GM19467 (cell line): Measurements from ENCODE around the gene HOMER1.
"Not testable (repeated sequence)": the region's sequence is repeated elsewhere in the genome, so short reads cannot be mapped to it uniquely, and the experiment has no call there.

Experiments
- ATAC-seq: cut with Tn5 transposase; IDR thresholded peaks from one replicate; pipeline ENCODE4 v1.9.1; 2021; ENCODE audit warnings: mild to moderate bottlenecking, moderate library complexity; ENCODE audit not compliant: unreplicated experiment

The HOMER1 gene

DNA sequence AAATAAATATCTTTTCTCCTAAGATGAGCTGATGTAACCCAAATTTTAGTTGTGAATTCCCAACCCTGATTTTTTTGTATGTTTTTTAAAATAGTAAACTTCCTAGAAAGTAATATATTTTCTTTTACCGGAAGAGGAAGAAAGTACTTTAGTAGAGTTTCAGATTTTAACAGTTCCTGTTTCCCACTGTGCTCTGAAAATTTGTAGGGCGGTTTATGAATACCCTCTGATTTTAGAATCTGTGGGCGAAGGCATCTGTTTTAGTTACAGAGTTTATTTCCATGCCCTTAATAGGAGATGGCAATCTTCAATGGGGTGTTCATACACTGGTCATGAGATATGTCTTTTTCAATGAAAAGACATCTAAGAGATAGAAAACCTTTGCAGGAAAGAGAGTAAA, 3.7 kb upstream of the HOMER1 start:
- ATAC-seq: no peak

GRCh38 chr5:79516986-79517385, 3.1 kb upstream of the HOMER1 start:
- ATAC-seq: no peak

DNA sequence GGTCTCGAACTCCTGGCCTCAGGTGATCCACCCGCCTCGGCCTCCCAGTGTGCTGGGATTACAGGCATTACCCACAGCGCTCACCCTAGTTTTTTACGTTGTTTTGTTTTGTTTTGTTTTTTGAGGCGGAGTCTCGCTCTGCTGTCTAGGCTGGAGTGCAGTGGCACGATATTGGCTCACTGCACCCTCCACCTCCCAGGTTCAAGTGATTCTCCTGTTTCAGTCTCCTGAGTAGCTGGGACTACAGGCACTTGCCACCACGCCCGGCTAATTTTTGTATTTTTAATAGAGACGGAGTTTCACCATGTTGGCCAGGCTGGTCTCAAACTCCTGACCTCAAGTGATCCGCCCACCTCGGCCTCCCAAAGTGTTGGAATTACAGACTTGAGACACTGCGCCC, 2.4 kb upstream of the HOMER1 start:
- ATAC-seq: not testable (repeated sequence)

DNA sequence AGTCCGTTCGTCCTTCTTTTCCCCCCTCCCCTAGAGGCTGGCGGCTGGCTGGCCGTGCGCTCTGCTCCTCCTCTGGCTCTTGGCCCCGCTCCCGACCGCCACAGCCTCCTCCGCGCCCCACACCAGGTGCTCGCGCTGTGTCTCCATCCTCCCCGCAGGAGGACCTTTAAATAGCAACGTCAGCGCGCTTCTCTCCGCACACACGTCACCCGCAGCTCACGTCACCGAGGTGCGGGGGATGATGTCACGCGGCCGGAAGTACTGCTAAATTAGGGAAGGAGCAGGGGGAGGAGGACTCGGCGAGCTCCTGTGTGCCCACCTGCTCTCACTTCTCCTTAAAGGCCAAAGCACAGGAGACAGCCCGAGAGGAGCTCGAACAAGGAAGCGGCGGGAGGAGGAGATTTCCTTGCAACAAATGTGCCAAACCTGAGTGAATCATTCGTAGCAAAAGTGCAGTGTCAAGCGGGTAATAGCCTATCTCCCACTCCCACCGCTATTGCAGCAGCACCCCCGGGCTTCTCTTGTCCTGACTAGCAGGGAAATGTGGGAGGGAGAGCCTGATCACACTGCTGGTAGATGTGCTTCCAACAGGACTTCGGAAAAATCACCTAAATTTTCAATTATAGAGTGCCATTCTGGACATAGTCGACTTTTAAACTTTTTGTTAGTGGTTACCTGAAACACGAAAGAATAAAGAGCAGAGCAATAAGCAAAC, 614 bp upstream of the HOMER1 start:
- ATAC-seq: peak; percentile 79

DNA sequence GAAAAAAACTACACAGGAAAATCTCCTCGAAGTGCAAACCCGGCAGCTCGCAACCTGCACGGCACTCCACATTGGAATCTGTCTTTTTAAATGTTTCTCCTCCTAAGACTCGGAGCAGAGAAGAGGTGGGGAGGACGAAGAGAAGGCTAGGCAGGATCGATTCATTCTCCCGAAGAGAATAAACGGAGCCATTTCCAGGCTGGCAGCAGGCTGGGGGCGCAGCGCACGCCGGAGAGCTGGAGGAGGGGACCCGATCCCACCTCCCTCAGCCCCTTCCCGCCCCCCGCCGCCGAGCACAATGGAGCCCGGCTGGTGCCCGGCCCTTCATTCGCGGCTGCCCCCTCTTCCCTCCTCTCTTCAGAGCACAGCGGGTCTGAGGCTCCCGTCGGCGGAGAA, 628 bp downstream of the HOMER1 start:
- ATAC-seq: no peak

DNA sequence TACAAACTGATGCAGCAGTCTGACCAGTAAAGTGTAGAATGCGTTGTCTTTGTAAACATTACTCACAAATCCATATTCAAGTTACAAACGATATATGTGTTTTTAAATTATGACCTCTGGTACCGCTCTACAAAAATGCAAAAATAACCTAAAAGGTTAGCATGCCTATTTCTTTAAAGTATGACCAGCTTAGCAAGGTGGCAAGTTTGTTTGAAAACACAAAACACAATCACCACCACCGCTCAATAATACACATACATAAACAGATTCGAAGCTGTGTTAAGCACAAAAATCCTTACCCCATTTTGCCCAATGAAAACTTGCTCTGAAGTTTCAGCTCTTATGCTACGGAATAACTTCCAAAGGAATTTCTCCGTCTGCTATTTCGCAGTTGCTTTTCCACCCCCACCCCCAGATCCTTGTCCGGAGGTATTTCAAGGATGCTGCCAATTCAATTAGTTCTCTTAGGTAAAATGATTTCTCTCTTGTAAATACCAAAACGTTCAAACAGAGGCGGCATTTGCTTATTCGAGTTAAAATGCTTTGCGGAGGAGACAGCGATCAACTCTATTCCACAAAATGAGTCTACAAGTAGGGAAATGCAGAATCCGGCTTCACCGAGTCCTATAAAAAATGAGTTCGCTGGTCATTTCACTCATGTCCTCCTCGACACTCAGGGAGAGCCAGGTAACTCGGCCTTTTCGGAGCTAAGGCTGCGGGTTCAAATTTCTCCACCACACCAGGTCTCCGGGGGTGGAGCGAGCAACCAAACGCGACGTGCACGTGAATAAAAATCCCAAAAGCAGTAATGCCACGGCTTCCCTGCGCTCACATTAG, 1.2 kb downstream of the HOMER1 start:
- no peak for ATAC-seq

DNA sequence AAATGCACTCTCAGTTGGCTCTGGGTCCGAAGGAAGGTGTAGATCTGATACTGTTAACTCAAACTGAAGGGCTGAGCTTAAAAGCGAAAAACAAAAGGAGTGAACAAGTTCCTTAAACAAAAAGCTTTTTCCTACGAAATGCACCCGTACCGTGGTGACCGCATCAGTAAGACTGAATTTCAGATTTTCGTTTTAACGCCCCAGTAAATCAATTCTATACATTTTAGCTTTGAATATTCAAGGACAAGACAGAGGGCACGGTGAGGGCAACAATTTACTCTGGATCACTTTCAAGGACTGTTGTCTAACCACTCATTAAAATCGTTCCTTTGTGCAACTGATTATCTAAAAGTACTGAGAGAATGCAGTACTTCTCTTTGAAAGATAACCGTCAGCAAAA, 1.9 kb downstream of the HOMER1 start:
- no peak for ATAC-seq

- no peak for ATAC-seq
Observed at GRCh38 chr5:79510638-79511037, 3.3 kb downstream of the HOMER1 start.

- ATAC-seq: no peak
Observed at GRCh38 chr5:79509244-79509885, 4.6 kb downstream of the HOMER1 start.

GRCh38 chr5:79508794-79509193, 5.1 kb downstream of the HOMER1 start:
- ATAC-seq: no peak

GRCh38 chr5:79508354-79508753, 5.6 kb downstream of the HOMER1 start:
- no peak for ATAC-seq

DNA sequence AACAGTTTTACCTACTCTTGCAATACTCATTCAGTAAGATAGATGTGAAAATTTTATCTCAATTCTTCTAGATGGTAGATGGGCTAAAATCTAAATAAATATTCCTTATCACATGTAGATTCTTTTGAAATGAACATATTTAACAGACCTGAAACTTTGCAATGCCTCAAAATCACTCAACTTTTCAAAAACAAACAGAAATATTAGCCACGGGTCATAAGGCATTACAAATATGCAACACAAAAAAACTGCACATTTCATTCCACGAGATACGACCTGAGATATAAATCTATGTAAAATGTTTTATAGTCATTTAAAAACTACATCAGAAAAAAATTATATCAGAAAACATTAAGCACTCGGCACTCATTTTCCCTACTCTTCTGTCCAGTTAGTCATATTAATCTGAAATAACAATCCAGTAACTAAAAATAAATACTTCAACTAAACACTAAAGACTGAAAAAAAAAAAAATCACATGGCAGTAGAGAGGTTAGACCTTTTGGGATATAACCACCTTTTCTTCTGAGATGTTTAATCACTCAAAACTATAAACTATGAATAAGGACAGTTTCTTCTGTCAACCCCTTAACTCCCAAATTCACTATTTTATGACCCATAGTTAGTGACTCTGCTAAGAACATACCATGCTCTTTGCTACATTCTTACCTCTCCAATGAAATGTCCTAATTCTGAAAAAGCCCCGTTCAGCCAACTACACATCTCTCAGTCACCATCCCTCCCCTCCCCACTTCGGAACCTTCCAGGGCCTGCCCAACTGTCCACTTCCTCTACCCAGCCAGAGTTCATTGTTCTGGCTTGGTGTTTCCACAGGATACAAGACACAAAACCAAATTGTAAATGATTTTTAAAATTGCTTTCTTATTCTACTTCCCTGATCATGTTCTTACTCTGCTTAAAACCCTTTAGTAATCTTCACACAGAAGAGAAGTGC, 6.4 kb downstream of the HOMER1 start:
- ATAC-seq: no peak

DNA sequence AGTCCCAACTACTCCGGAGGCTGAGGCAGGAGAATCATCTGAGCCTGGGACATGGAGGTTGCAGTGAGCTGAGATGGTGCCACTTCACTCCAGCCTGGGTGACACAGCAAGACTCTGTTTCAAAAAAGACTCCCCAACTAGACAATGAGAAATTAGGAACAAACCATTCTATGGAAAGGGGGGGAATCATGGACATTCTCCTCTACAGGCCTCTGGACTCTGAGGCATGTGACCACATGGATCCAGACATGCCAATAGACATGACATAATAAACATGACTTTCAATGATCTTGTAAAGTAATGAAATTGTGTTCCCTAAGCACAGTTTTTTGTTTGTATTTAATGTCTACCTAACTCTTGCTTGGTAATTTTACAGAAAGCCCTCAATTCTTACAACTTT, 8.8 kb downstream of the HOMER1 start:
- no peak for ATAC-seq

DNA sequence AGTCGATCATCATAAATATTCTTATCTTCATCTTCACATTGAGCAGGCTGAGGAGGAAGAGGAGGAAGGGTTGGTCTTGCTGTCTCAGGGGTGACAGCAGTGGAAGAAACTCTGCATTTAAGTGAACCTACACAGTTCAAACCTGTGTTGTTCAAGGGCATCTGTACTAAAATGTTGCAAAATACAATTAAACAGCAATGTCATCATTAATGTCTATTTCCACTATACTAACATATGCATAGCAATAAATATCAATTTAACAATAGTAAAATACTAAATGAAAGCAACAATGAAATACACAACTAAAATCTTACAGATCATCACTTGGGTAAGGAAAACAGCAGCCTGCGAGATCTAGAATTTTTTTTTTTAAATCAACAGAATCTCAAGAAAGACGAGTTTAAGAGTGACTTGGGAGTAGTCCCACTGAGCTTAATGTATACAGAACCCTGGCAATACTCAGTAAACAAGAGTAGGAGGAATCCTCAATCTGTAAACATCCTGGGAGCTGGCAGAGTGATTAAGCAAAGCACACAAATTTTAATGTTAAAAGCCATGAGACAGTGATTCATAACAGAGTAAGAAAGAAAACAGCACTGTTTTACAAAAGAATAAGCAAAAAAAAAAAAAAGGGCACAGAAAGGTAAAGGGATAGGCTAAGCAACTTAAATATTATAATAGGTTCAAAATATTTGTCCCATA, 10.0 kb downstream of the HOMER1 start:
- ATAC-seq: no peak

DNA sequence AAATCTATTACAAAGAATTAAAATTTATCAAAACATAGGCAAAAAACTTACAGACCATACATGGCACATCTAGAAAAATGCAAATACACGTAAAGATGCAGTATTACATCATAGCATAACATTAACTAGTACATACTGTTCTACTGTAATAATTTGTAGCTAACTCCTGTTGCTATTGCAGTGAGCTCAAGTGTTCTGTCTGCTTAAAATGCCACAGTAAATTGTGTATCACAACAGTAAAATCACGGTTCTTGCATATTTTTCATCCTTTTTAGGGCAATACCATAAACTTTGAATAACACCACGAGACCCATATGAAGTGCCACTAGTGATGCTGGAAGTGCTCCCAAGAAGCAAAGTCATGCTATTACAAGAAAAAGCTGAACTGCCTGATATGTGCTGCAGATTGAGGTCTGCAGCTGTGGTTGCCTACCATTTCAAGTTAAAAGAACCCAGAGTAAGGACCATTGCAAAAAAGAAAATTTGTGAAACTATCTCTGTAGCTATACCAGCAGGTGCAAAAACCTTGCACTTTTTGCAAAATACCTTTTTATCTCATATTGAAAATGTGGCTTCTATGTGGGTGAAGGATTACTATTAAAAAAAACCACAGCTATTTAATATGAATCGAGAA, 14.2 kb downstream of the HOMER1 start:
- no peak for ATAC-seq

DNA sequence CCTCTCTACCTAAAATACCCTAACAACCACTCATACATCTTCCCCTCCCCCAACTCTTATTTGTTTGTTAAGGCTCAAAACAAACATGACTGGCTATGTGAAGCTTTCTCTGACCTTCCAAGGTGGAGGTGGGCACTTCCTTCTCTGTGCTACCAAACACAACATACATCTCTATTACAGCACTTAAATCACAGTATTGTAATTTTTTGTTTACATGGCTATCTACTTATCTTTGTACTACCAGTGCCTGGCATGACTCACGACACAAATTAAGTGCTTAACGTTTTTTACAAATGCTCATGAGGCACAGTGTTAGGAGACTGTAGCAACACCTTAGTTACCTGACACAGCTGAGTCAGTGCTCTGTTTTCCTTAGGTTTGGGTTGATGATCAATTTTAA, 18.6 kb downstream of the HOMER1 start:
- ATAC-seq: no peak

DNA sequence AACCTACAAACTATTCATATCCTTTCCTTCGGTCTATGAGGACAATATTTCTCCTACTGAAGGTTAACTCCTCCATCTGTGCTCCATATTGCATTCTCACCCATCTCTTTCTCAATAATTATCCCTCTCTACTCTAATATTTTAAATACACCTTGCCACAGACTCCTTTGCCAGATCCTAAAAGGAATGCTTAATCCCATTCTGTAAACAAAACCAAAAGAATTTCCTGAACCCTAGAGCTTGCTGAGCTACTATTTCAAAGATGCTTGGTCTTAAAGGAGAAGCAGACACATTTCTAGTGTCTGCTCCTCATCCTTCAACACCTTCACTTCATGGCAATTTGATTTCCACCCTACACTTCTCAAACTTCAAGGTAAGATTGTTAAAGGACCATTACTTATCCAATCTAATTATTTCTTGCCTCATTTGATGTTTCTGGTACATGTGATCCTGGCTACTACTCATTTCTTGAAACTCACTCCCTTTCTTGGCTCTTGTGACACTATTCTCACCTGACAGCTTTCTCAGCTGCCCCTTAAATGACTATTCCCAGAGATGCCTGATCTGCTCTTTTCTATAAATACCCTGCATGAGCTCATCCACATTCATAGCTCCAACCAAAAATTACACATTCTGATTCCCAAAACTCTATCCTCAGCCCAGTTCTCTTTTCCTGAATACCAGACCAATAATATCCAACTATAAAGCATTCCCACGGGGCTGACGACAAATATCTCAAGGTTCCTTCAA, 20.2 kb downstream of the HOMER1 start:
- ATAC-seq: no peak

- no peak for ATAC-seq
Observed at GRCh38 chr5:79491690-79492317, 22.1 kb downstream of the HOMER1 start.
